Measurements from ENCODE around the gene SGIP1. TPM values are rescaled to one million over a fixed set of nuclear protein-coding genes. Genes with fewer than 3 reads are reported as not detected.

The SGIP1 gene
- total RNA-seq, 1 donor from 2014 or later = 5.3 TPM

GRCh38 chr1:66764994-66765578 lies 231.1 kb downstream of the SGIP1 start:
- no peak overlapping the region for H3K27ac Mint-ChIP-seq (ENCODE audit: unreplicated experiment)
- TF ChIP-seq CTCF (conservative IDR thresholded peaks at IDR 0.05) = peak; percentile 84
- H3K4me1 Mint-ChIP-seq = no peaks in the 10 kb centered on the region
- no peaks in the 10 kb centered on the region for H3K27me3 Mint-ChIP-seq (ENCODE audit: low read depth)
- H3K4me3 Mint-ChIP-seq = no peak overlapping the region
- H3K9me3 Mint-ChIP-seq = no peaks in the 10 kb centered on the region
- DNase-seq (ENCODE audit: low read depth, low spot score) = peak; percentile 53
- no peaks in the 10 kb centered on the region for H3K36me3 Mint-ChIP-seq (ENCODE audit: low read depth)

- Mint-ChIP-seq H3K27me3 (ENCODE audit: low read depth) (no peaks in the 10 kb centered on the region), H3K4me3 (no peak overlapping the region), H3K4me1 (no peaks in the 10 kb centered on the region), H3K36me3 (ENCODE audit: low read depth) (no peaks in the 10 kb centered on the region), H3K27ac (ENCODE audit: unreplicated experiment) (no peak overlapping the region), H3K9me3 (no peaks in the 10 kb centered on the region)
- no peak for TF ChIP-seq CTCF (conservative IDR thresholded peaks at IDR 0.05)
- no peak for DNase-seq (ENCODE audit: low read depth, low spot score)
These were observed 233.7 kb downstream of the SGIP1 start for GRCh38 chr1:66767626-66768025.

GRCh38 chr1:66768965-66769364 lies 235.0 kb downstream of the SGIP1 start:
- H3K9me3 Mint-ChIP-seq = no peaks in the 10 kb centered on the region
- no peaks in the 10 kb centered on the region for H3K36me3 Mint-ChIP-seq (ENCODE audit: low read depth)

GRCh38 chr1:66769512-66770229 lies 235.7 kb downstream of the SGIP1 start:
- no peaks in the 10 kb centered on the region for H3K4me1 Mint-ChIP-seq
- no peak overlapping the region for H3K27ac Mint-ChIP-seq (ENCODE audit: unreplicated experiment)
- no peaks in the 10 kb centered on the region for H3K27me3 Mint-ChIP-seq (ENCODE audit: low read depth)
- H3K4me3 Mint-ChIP-seq = no peak overlapping the region
- no peaks in the 10 kb centered on the region for H3K36me3 Mint-ChIP-seq (ENCODE audit: low read depth)
- TF ChIP-seq CTCF (conservative IDR thresholded peaks at IDR 0.05) = no peak
- no peaks in the 10 kb centered on the region for H3K9me3 Mint-ChIP-seq
- DNase-seq (ENCODE audit: low read depth, low spot score) = no peak

More at GRCh38 chr1:66768965-66769364, 235.0 kb downstream of the SGIP1 start:
- no peak for DNase-seq (ENCODE audit: low read depth, low spot score)
- H3K4me1 Mint-ChIP-seq = no peaks in the 10 kb centered on the region
- no peaks in the 10 kb centered on the region for H3K27me3 Mint-ChIP-seq (ENCODE audit: low read depth)
- H3K27ac Mint-ChIP-seq (ENCODE audit: unreplicated experiment) = no peak overlapping the region
- no peak overlapping the region for H3K4me3 Mint-ChIP-seq
- TF ChIP-seq CTCF (conservative IDR thresholded peaks at IDR 0.05) = no peak

GRCh38 chr1:66770240-66770639 lies 236.3 kb downstream of the SGIP1 start:
- Mint-ChIP-seq H3K27me3 (ENCODE audit: low read depth) (no peaks in the 10 kb centered on the region), H3K27ac (ENCODE audit: unreplicated experiment) (no peak overlapping the region), H3K4me3 (no peak overlapping the region), H3K4me1 (no peaks in the 10 kb centered on the region), H3K9me3 (no peaks in the 10 kb centered on the region), H3K36me3 (ENCODE audit: low read depth) (no peaks in the 10 kb centered on the region)
- no peak for DNase-seq (ENCODE audit: low read depth, low spot score)
- no peak for TF ChIP-seq CTCF (conservative IDR thresholded peaks at IDR 0.05)

All from neural crest cell (in vitro differentiated cells).